GM19099 (cell line): Measurements from ENCODE around the gene BCL2L13.
A peak's percentile ranks its signal among the peaks of the same experiment; 100 is the strongest.

Experiments used
- POLR2A ChIP-seq: IDR thresholded peaks from 3 replicates; pipeline ENCODE4 v1.6.1; 2011; ENCODE audit warnings: low read depth; ENCODE audit not compliant: insufficient read length; ENCODE audit errors: extremely low read depth

BCL2L13 gene

DNA sequence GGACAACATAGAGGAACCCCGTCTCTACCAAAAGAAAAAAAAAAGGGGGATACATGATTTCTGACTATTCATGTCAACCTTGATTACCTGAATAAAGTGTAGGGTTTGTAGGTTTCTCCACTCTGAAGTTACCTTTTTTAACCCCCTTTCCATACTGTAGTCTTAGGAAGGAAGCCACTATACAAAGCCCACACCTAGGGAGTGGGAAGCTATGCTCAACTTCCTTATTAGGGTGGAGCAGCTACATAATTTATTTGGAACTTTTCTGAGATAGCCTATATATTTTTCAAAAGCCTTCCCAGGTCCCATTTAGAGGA lies 9.4 kb upstream of the BCL2L13 start:
- no peak for TF ChIP-seq POLR2A

DNA sequence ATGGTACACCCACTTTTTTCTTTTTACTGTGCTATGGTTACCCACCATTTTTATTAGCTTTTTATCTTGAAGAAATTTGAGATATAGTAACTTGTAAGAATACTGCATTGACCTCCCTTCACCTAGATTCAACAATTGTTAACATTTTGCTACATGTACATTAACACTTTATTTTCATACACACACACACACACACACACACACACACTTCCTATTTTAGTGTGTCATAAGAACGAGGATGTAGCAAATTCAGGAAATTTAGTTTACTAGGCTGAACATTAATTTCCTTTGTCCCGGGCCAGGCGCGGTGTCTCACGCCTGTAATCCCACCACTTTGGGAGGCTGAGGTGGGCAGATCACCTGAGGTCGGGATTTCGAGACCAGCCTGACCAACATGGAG lies 8.9 kb upstream of the BCL2L13 start:
- no peak for TF ChIP-seq POLR2A

DNA sequence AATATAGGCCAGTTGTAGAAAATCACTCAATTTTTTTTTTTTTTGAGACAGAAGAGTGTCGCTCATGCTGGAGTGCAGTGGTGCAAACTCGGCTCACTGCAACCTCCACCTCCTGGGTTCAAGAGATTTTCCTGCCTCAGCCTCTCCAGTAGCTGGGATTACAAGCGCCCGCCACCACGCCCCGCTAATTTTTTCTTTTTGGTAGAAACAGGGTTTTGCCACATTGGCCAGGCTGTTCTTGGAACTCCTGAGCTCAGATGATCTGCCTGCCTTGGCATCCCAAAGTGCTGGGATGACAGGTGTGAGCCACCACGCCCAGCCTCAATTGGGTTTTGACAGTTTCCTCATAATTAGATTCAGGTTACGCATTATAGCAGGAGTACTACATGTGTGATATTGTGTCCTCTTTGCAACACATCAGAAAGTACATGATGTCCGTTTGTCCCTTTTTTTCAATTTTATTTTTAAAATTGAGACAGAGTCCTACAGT lies 7.4 kb upstream of the BCL2L13 start:
- TF ChIP-seq POLR2A = no peak

DNA sequence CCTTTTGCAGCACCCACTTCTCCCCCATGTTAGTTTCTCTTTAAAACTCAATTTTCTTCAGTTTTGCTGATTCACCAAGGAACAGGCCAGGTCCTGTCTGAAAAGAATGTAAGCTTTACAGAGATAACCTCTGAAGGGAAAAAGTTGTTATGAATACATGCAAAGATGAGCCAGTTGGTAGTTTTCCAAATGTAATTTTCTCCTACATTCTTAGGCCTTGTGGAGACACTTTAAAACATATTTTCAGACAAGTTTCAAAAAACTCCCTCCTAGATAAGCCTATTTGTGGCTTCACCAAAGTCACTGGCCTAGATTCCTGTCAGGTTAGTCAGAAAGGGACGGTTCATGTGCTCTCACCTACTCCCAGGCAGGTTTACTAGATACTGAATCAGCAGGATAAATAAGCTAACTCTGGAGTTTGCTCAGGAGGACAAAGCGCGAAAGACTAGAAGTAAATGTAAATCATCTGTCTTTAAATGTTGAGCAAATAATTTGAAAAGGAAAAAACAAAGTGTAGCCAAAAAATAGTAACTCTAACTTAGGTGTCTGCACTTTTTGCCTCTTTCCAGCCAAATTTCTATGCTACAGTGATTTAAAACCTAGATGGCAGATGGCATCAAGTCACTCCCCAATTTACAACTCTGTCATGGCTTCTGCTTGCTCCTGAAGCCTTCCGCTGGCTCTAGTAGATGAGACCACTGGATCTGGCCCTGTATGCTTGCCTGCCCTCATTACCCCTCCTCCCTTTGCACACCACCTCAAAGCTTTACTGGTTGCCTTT lies 5.2 kb upstream of the BCL2L13 start:
- no peak for TF ChIP-seq POLR2A

DNA sequence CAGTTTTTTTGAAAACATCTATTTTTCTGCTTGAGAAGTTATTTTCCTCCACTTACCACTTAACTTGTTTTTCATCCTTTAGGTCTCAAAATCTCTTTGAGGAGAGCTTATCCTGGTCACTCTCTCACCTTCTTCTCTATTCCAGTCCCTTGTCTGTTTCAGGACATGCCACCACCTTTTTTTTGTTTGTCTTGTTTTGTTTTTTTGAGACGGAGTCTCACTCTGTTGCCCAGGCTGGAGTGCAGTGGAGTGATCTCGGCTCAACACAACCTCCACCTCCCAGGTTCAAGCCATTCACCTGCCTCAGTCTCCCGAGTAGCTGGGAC lies 4.6 kb upstream of the BCL2L13 start:
- no peak for TF ChIP-seq POLR2A

DNA sequence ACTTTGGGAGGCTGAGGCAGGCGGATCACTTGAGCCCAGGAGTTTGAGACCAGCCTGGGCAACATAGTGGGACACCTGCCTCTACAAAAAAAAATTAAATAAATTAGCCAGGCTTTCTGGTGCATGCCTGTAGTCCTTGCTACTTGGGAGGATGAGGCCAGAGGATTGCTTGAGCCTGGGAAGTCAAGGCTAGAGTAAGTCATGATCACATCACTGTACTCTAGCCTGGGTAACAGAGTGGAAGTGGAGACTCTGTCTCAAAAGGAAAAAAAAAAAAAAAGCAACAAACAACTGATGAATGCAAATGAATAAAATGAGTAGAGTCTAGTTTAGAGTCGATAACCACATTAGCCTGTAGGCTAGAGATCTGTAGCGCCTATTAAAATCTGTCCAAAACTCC lies 3.9 kb upstream of the BCL2L13 start:
- no peak for TF ChIP-seq POLR2A

DNA sequence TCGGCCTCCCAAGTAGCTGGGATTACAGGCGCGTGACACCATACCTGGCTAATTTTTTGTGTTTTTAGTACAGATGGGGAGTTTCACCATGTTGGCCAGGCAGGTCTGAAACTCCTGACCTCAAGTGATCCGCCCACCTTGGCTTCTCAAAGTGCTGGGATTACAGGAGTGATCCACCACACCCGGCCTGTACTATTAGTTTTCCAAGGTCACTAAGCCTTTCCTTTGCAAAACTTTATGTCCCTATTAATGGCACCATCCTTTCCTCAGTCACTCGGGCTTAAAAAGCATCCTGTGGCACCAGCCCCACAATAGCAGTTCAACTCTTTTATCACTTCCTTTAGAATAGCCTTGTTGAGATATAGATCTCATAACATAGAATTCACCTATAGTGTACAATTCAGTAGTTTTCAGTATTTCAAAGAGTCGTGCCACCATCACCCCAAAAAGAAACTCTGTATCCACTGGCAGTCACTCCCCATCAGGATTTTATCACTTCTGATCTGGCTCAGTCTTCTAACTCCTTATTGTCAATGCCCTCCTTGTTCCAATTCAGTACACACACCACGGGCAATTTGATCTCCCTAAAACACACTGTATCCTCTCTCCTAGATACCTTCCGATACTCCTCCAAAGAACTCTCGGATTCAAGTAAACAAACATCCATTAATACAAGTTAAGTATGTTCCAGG lies 921 bp upstream of the BCL2L13 start:
- no peak for TF ChIP-seq POLR2A

DNA sequence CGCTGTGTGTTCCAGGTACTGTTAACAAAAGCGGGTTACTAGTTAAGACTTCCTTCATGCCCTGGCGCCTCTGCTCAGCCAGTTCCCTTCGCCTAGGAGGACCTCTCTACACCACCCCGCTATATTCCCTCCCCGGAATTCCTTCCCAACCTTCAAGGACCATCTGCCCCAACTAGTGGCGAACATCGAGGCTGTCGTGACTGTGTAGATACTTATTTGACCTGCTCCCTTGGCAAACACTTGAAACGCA lies 450 bp upstream of the BCL2L13 start:
- TF ChIP-seq POLR2A = no peak

DNA sequence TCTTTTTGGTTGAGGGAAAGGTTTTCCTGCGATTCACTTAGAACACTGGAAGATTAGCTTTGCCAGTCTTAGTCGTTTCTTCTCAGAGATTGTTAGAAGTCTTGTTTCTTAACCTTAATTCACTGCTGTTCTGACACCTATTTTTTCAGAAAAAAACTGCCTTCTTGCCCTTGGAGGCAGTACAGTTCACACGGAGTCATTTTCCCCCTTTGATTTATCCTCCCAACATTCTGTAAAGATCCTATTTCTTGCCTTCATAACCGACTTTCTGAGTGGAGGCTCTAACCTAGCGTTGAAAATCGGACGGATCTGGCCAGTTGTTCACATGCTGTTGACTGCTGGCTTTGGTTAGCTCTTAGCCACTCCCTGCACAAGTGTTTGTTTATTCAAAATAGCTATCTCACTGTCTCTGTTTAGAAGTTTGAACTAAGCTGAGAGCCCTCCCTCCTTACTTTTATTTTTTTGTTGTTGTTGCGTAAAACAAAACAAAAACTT lies 737 bp downstream of the BCL2L13 start:
- peak; percentile 33 for TF ChIP-seq POLR2A

DNA sequence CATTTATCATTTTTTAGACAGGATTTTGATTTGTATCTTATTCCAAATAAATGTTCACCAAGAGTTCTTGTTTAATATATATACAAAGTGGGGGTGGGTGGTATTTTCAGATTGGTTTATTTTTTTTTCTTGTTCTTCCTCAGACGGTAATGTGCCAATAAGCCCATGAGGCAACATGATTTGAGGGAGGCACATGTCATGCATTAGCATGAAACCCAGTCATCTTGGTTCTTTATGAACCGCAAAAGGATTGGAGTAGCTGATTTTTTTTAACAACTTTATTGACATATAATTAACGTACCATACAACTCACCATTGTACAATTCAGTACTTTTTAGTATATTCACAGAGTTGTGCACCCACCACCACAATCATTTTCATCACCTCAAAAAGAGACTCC lies 2.7 kb downstream of the BCL2L13 start:
- TF ChIP-seq POLR2A = no peak

DNA sequence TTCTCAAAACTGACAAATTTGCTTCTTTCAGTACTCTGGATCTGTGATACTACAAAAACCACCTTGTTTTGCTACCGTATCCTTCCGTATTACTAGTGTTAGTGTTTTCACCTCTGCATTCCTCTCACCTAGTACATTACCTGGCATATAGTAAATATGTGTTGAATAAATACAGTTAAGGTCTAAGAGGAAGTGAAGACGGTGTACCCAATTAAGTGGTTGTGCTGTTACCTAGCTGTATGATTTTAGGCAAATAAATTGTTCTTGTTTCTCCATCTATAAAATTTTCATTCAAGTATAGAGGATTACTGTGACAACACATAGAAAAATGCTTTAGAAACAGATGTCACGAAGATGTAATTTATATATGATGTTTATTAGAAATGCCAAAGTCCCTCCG lies 8.9 kb downstream of the BCL2L13 start:
- TF ChIP-seq POLR2A = no peak

DNA sequence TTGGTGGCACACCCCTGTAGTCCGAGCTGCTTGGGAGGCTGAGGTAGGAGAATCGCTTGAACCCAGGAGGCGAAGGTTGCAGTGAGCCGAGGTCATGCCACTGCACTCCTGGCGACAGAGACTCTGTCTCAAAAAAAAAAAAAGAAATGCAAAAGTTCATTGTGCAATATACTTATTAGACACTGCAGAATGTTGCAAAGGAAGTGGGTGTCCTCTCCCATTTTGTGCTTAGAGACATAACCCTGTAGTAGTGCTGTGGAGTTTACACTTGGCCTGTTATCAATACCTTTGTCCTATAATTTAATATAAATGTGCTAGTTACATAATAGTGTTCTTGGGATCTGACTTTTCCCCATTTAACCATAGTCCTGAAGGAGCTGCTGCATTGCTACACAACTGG lies 9.4 kb downstream of the BCL2L13 start:
- no peak for TF ChIP-seq POLR2A

DNA sequence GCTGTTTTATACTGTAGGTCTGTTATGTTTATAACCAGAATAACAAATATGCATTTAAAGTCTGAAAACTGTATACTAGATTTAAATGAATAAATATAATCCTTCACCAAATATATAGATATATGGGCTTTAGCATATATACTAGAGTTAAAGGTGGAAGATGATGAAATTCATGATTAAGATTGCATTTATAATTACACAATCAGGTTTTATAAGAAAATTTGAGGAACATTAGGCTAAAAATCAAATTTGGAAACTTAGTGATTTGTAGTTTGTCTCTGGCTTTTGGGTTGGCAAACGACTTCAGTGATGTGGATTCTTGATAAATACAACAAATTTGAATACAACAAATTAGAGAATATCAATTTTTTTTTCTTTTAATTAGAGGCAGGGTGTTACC lies 10.0 kb downstream of the BCL2L13 start:
- TF ChIP-seq POLR2A = no peak

DNA sequence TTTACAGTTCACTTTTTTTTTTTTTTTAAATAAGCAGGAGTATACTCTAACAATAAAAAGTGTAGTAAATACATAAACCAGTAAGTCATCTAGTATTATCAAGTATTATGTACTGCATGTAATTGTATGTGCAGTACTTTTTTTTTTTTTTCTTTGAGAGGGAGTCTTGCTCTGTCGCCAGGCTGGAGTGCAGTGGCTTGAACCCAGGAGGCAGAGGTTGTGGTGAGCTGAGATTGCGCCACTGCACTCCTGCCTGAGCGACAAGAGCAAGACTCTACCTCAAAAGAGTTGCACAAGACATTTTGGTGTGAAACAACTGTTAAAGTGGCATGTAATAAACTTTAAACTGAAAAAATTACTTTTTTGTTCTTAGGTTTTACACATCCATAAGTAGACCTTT lies 16.7 kb downstream of the BCL2L13 start:
- TF ChIP-seq POLR2A = no peak

DNA sequence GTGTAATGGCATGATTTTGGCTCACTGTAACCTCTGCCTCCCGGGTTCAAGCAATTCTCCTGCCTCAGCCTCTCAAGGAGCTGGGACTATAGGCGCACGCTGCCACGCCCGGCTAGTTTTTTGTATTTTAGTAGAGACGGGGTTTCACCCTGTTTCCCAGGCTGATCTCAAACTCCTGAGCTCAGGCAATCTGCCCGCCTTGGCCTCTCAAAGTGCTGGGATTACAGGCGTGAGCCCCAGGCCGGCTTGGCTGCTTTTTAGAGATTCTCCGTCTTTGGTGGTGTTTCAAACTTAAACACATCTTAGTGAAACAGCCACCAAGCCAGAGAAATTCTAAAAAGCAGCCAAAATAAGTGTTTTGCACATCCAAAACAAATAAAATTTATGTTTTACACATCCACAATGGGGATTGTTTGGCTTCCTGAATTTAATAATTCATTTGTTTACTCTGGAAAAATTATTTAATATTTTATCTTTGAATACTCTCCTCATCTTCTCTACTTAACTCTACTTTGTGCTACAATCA lies 18.4 kb downstream of the BCL2L13 start:
- TF ChIP-seq POLR2A = no peak

DNA sequence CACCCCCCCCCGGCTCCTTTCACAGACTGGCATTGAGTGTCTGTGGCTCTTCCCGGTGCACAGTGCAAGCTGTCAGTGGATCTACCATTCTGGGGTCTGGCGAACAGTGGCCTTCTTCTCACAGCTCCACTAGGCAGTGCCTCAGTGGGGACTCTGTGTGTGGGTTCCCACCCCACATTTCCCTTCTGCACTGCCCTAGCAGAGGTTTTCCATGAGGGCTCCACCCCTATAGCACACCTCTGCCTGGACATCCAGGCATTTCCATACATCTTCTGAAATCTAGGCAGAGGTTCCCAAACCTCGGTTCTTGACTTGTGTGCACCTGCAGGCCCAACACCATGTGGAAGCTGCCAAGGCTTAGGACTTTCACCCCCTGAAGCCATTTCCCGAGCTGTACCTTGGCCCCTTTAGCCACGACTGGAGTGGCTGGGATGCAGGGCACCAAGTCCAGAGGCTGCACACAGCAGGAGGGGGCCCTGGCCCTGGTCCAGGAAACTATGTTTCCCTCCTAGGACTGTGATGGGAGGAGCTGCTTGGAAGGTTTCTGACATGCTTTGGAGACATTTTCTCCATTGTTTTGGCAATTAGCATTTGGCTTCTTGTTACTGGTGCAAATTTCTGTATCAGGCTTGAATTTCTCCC lies 26.0 kb downstream of the BCL2L13 start:
- no peak for TF ChIP-seq POLR2A

DNA sequence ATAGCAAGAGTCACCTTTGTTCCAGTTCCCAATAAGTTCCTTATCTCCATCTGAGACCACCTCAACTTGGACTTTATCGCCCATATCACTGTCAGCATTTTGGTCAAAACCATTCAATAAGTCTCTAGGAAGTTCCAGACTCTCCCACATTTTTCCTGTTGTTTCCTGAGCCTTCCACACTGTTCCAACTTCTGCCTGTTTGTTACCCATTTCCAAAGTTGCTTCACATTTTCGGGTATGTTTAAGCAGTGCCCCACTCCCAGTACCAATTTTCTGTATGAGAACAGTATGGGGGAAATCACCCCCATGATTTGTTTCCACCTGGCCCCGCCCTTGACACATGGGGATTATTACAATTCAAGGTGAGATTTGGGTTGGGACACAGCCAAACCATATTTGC lies 26.7 kb downstream of the BCL2L13 start:
- TF ChIP-seq POLR2A = no peak

DNA sequence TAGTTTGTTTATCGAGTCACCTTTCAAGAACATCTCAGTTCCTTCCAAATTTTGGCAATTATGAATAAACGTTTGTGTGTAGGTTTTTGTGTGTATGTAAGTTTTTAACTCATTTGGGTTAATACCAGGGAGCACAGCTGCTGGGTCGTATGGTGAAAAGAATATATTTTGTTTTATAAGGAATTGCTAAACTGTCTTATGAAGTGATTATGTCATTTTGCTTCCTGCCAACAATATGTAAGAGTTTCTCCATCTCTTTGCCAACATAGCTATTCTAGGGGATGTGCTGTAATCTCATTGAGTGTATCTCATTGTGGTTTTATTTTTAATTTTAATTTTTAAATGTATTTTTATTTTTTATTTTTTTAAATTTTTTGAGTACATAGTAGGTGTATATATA lies 27.3 kb downstream of the BCL2L13 start:
- no peak for TF ChIP-seq POLR2A
